ENCODE results near the gene ZDHHC16.
"Not testable (repeated sequence)": the region's sequence is repeated elsewhere in the genome, so short reads cannot be mapped to it uniquely, and the experiment has no call there.

The ZDHHC16 gene

GRCh38 chr10:97463363-97464132 lies 17.6 kb downstream of the ZDHHC16 start:
- Histone ChIP-seq H3K4me1 (ENCODE audit: control insufficient read depth, insufficient read depth, low read length) (peaks cover 5% of the 10 kb centered on the region), H3K9ac (ENCODE audit: low read depth, low read length) (no peak overlapping the region), H3K9me3 (replicated peaks; ENCODE audit: low read length) (no peaks in the 10 kb centered on the region), H3K4me2 (ENCODE audit: low read length) (no peak overlapping the region), H3K27me3 (ENCODE audit: control insufficient read depth, insufficient read depth, low read length) (no peaks in the 10 kb centered on the region), H3K4me3 (ENCODE audit: low read length) (no peak overlapping the region), H3K36me3 (ENCODE audit: insufficient read depth, low read length) (peaks cover 84% of the 10 kb centered on the region)

GRCh38 chr10:97464226-97464625 lies 18.3 kb downstream of the ZDHHC16 start:
- peaks cover 83% of the 10 kb centered on the region for H3K36me3 ChIP-seq (ENCODE audit: insufficient read depth, low read length)
- no peak overlapping the region for H3K9ac ChIP-seq (ENCODE audit: low read depth, low read length)
- H3K27me3 ChIP-seq (ENCODE audit: control insufficient read depth, insufficient read depth, low read length): no peaks in the 10 kb centered on the region
- no peaks in the 10 kb centered on the region for H3K9me3 ChIP-seq (replicated peaks; ENCODE audit: low read length)
- no peak overlapping the region for H3K4me3 ChIP-seq (ENCODE audit: low read length)
- H3K4me2 ChIP-seq (ENCODE audit: low read length): no peak overlapping the region
- peaks cover 5% of the 10 kb centered on the region for H3K4me1 ChIP-seq (ENCODE audit: control insufficient read depth, insufficient read depth, low read length)

GRCh38 chr10:97465982-97466381 lies 20.0 kb downstream of the ZDHHC16 start:
- Histone ChIP-seq H3K4me1 (ENCODE audit: control insufficient read depth, insufficient read depth, low read length) (peaks cover 5% of the 10 kb centered on the region), H3K9me3 (replicated peaks; ENCODE audit: low read length) (no peaks in the 10 kb centered on the region), H3K4me2 (ENCODE audit: low read length) (no peak overlapping the region), H3K4me3 (ENCODE audit: low read length) (no peak overlapping the region), H3K27me3 (ENCODE audit: control insufficient read depth, insufficient read depth, low read length) (no peaks in the 10 kb centered on the region), H3K9ac (ENCODE audit: low read depth, low read length) (no peak overlapping the region), H3K36me3 (ENCODE audit: insufficient read depth, low read length) (peaks cover 83% of the 10 kb centered on the region)

DNA sequence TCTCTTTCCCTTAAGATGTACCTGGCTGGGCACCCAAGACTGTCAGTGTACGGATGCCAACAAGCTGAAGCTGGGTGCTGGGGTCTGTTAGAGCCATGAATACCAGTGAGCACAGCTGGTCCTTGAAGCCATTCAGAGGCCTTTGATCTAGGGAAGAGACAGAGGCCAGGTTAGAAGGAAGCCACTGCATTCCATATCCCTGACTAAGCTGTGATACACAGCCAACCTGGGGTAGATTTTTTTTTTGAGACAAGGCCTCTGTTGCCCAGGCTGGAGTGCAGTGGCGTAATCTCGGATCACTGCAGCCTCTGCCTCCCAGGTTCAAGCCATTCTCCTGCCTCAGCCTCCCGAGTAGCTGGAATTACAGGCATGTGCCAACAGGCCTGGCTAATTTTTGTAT lies 20.8 kb downstream of the ZDHHC16 start:
- Histone ChIP-seq H3K9ac (ENCODE audit: low read depth, low read length) (no peak overlapping the region), H3K4me1 (ENCODE audit: control insufficient read depth, insufficient read depth, low read length) (peaks cover 5% of the 10 kb centered on the region), H3K27me3 (ENCODE audit: control insufficient read depth, insufficient read depth, low read length) (no peaks in the 10 kb centered on the region), H3K9me3 (replicated peaks; ENCODE audit: low read length) (no peaks in the 10 kb centered on the region), H3K4me2 (ENCODE audit: low read length) (no peak overlapping the region), H3K4me3 (ENCODE audit: low read length) (no peak overlapping the region), H3K36me3 (ENCODE audit: insufficient read depth, low read length) (peaks cover 77% of the 10 kb centered on the region)

DNA sequence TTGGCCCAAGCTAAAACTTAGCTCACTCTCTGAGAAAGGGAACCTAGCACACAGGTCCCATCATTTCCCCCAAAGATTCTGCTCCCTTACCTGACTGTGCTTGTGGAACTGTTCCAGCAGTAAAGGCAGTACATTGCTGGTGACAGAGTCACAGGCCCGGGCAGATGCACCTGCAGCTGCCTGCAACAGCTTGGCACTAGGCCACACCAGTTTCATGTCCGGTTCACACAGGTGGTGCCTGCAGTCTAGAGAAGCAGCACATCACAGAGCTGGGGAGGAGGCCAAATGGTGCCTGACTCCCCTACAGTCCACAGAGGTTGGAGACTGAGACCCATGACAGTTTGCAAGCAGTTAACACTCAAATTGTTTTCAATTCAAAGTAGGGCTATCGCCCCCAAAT lies 22.2 kb downstream of the ZDHHC16 start:
- no peak overlapping the region for H3K4me3 ChIP-seq (ENCODE audit: low read length)
- no peaks in the 10 kb centered on the region for H3K27me3 ChIP-seq (ENCODE audit: control insufficient read depth, insufficient read depth, low read length)
- peaks cover 75% of the 10 kb centered on the region for H3K36me3 ChIP-seq (ENCODE audit: insufficient read depth, low read length)
- no peak overlapping the region for H3K9ac ChIP-seq (ENCODE audit: low read depth, low read length)
- no peaks in the 10 kb centered on the region for H3K9me3 ChIP-seq (replicated peaks; ENCODE audit: low read length)
- H3K4me2 ChIP-seq (ENCODE audit: low read length): no peak overlapping the region
- H3K4me1 ChIP-seq (ENCODE audit: control insufficient read depth, insufficient read depth, low read length): peaks cover 5% of the 10 kb centered on the region

- not testable (repeated sequence) for H3K27me3 ChIP-seq (ENCODE audit: control insufficient read depth, insufficient read depth, low read length); H3K4me1 ChIP-seq (ENCODE audit: control insufficient read depth, insufficient read depth, low read length); H3K4me2 ChIP-seq (ENCODE audit: low read length); H3K9me3 ChIP-seq (replicated peaks; ENCODE audit: low read length); H3K4me3 ChIP-seq (ENCODE audit: low read length); H3K9ac ChIP-seq (ENCODE audit: low read depth, low read length)
- H3K36me3 ChIP-seq (ENCODE audit: insufficient read depth, low read length): peaks cover 77% of the 10 kb centered on the region
Observed at GRCh38 chr10:97468781-97469180, 22.8 kb downstream of the ZDHHC16 start.

GRCh38 chr10:97474918-97475317 lies 28.9 kb downstream of the ZDHHC16 start:
- Histone ChIP-seq H3K4me2 (ENCODE audit: low read length) (no peak overlapping the region), H3K4me1 (ENCODE audit: control insufficient read depth, insufficient read depth, low read length) (peaks cover 23% of the 10 kb centered on the region)

DNA sequence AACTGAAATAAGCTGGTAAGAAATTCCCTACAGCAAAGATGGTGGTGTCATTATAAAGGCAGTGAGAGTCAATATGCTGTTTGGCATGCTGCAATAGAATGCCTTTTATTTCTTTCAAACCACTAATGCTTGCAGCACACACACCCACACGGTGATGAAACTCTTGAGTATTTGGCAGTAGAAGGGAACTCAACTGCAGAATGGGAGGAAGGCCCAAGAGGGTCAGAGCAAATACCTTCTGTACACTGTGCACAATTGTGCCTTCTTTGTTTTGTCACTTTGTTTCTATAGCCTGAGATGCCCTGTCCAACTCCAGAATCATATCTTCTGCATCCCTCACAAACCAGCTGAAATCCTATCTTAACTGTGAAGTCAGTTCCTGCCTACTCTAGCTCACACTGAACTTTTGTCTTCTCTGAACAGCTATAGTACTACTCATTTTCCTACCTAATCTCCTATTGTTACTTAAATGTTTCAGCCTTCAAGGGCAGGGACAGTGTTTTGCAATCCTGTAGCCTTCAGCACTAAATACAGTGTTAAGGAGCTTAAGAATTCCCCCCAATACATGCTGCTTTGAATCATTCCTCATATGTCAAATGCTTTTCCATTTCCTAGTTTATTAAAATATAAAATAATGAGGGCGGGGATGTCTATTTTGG lies 30.1 kb downstream of the ZDHHC16 start:
- no peaks in the 10 kb centered on the region for H3K9me3 ChIP-seq (replicated peaks; ENCODE audit: low read length)
- no peaks in the 10 kb centered on the region for H3K27me3 ChIP-seq (ENCODE audit: control insufficient read depth, insufficient read depth, low read length)
- peaks cover 79% of the 10 kb centered on the region for H3K36me3 ChIP-seq (ENCODE audit: insufficient read depth, low read length)
- H3K4me3 ChIP-seq (ENCODE audit: low read length): no peak overlapping the region
- peaks cover 25% of the 10 kb centered on the region for H3K4me1 ChIP-seq (ENCODE audit: control insufficient read depth, insufficient read depth, low read length)
- no peak overlapping the region for H3K9ac ChIP-seq (ENCODE audit: low read depth, low read length)
- no peak overlapping the region for H3K4me2 ChIP-seq (ENCODE audit: low read length)

More at GRCh38 chr10:97474918-97475317, 28.9 kb downstream of the ZDHHC16 start:
- Histone ChIP-seq H3K9me3 (replicated peaks; ENCODE audit: low read length) (no peaks in the 10 kb centered on the region), H3K36me3 (ENCODE audit: insufficient read depth, low read length) (peaks cover 79% of the 10 kb centered on the region), H3K9ac (ENCODE audit: low read depth, low read length) (no peak overlapping the region), H3K27me3 (ENCODE audit: control insufficient read depth, insufficient read depth, low read length) (no peaks in the 10 kb centered on the region), H3K4me3 (ENCODE audit: low read length) (no peak overlapping the region)

DNA sequence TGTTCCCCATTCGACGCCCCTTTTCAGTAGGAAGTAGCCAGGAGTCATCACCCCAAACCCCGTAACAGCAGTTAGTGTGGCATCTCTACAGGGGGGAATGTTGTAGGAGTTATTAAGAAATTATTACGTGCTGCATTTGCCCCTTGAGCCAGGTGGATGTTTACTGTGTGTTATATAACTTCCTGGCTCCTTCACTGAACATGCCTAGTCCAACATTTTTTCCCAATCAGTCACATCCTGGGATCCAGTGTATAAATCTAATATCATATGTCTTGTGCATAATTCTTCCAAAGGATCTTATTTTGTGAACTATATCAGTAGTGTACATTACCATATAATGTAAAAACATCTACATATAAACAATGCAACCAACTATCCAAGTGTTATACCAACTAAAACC lies 33.4 kb downstream of the ZDHHC16 start:
- not testable (repeated sequence) for H3K4me2 ChIP-seq (ENCODE audit: low read length); H3K4me3 ChIP-seq (ENCODE audit: low read length); H3K9ac ChIP-seq (ENCODE audit: low read depth, low read length); H3K27me3 ChIP-seq (ENCODE audit: control insufficient read depth, insufficient read depth, low read length); H3K9me3 ChIP-seq (replicated peaks; ENCODE audit: low read length)
- H3K4me1 ChIP-seq (ENCODE audit: control insufficient read depth, insufficient read depth, low read length): peaks cover 25% of the 10 kb centered on the region
- H3K36me3 ChIP-seq (ENCODE audit: insufficient read depth, low read length): peaks cover 68% of the 10 kb centered on the region

- H3K36me3 ChIP-seq (ENCODE audit: insufficient read depth, low read length): peaks cover 63% of the 10 kb centered on the region
- no peak overlapping the region for H3K4me3 ChIP-seq (ENCODE audit: low read length)
- H3K9ac ChIP-seq (ENCODE audit: low read depth, low read length): no peak overlapping the region
- peaks cover 25% of the 10 kb centered on the region for H3K4me1 ChIP-seq (ENCODE audit: control insufficient read depth, insufficient read depth, low read length)
- no peak overlapping the region for H3K4me2 ChIP-seq (ENCODE audit: low read length)
- H3K9me3 ChIP-seq (replicated peaks; ENCODE audit: low read length): no peaks in the 10 kb centered on the region
- H3K27me3 ChIP-seq (ENCODE audit: control insufficient read depth, insufficient read depth, low read length): no peaks in the 10 kb centered on the region
Observed at GRCh38 chr10:97479939-97480338, 34.0 kb downstream of the ZDHHC16 start.

- Histone ChIP-seq H3K4me1 (ENCODE audit: control insufficient read depth, insufficient read depth, low read length) (peaks cover 19% of the 10 kb centered on the region), H3K4me3 (ENCODE audit: low read length) (no peak overlapping the region), H3K36me3 (ENCODE audit: insufficient read depth, low read length) (peaks cover 61% of the 10 kb centered on the region), H3K9me3 (replicated peaks; ENCODE audit: low read length) (no peaks in the 10 kb centered on the region), H3K4me2 (ENCODE audit: low read length) (no peak overlapping the region), H3K27me3 (ENCODE audit: control insufficient read depth, insufficient read depth, low read length) (no peaks in the 10 kb centered on the region), H3K9ac (ENCODE audit: low read depth, low read length) (no peak overlapping the region)
Observed at GRCh38 chr10:97481071-97481470, 35.1 kb downstream of the ZDHHC16 start.

DNA sequence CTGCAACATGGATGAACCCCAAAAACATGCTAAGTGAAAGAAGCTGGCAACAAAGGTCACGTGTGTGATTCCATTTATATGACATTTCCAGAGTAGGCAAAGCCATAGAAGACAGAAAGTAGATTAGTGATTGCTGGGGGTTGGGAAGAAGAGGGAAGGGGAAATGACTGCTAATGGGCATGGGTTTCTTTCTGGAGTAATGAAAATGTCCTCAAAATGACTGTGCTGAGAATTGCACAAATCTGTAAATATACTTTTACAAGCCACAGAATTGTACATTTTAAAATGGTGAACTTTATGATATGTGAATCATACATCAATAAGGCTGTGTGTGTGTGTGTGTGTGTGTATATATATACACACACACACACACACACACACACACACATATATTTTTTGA lies 36.4 kb downstream of the ZDHHC16 start:
- Histone ChIP-seq H3K4me3 (ENCODE audit: low read length) (no peak overlapping the region), H3K27me3 (ENCODE audit: control insufficient read depth, insufficient read depth, low read length) (no peaks in the 10 kb centered on the region), H3K4me2 (ENCODE audit: low read length) (no peak overlapping the region), H3K4me1 (ENCODE audit: control insufficient read depth, insufficient read depth, low read length) (peaks cover 11% of the 10 kb centered on the region), H3K36me3 (ENCODE audit: insufficient read depth, low read length) (peaks cover 49% of the 10 kb centered on the region), H3K9me3 (replicated peaks; ENCODE audit: low read length) (no peaks in the 10 kb centered on the region), H3K9ac (ENCODE audit: low read depth, low read length) (no peak overlapping the region)

Data from skeletal muscle satellite cell (primary cell).